ENCODE data around the gene MCHR2. TPM values are rescaled to one million over a fixed set of nuclear protein-coding genes. Genes with fewer than 3 reads are reported as not detected.

The MCHR2 gene
- total and polyA plus RNA-seq, 10 of the 15 experiments (the other 5 are each of a cell fraction or from before 2014, with no cell fraction given) = not detected

- TF ChIP-seq SKIL (IDR thresholded peaks at IDR 0.05; ENCODE audit: low read depth, poor library complexity, severe bottlenecking) = no peak
- TF ChIP-seq MYC (IDR thresholded peaks at IDR 0.05; ENCODE audit: insufficient read depth, insufficient read length, insufficient replicate concordance, low read length, severe bottlenecking) = no peak
These were observed 7.9 kb upstream of the MCHR2 start (continued) for GRCh38 chr6:100001915-100002388.

DNA sequence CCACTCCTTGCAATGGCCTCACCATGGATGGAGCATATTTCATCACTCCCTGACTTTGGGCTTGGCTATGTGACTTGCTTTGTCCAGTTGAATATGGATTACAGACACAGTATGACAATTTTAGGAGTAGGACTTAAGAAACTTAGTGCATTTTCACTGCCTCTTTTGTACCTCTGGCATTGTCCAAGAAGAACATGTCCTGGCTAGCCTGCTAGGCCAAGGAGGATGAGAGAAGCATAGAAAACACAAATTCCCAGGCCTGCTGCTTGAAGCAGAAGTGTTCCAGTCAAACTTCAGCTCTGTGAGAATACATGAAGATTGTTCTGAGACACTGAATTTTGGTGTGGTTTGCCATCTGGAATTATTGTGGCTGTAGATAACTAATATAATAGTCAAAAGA is 3.1 kb upstream of the MCHR2 start:
- Histone ChIP-seq H3K4me1 (ENCODE audit: control insufficient read depth, insufficient read depth, low read length) (no peaks in the 10 kb centered on the region), H3K79me2 (ENCODE audit: control insufficient read depth, insufficient read depth, low read length) (no peaks in the 10 kb centered on the region), H3K27me3 (replicated peaks in 1 of 2; ENCODE audit: control insufficient read depth in 2 of 2, insufficient read depth in 2 of 2, low read length in 1 of 2) (peaks cover 0 to 6% of the 10 kb centered on the region in 2 experiments; a peak in 1 of 4 replicates), H3K36me3 (ENCODE audit: control insufficient read depth in 2 of 2, insufficient read depth in 2 of 2, low read length in 1 of 2) (no peaks in the 10 kb centered on the region), H3K4me2 (ENCODE audit: control insufficient read depth, insufficient read depth) (no peak overlapping the region), H2AFZ (ENCODE audit: control insufficient read depth, low read depth, low read length) (no peak overlapping the region), H3K9ac (ENCODE audit: control insufficient read depth, insufficient read depth, low read length) (no peak overlapping the region), H3K4me3 (no peak overlapping the region), H3K27ac (ENCODE audit: control insufficient read depth, insufficient read depth) (no peak overlapping the region), H4K20me1 (ENCODE audit: control insufficient read depth, insufficient read depth) (no peaks in the 10 kb centered on the region), H3K9me3 (replicated peaks; ENCODE audit: control insufficient read depth, insufficient read depth, low read length) (no peaks in the 10 kb centered on the region)
- ATAC-seq = no peak
- intact Hi-C loops (cut with micrococcal nuclease; ENCODE audit: unreplicated experiment) = no loop called here
- ChIA-PET SMC1A (ENCODE audit: uncharacterized antibody, unreplicated experiment) (interaction anchor here (0.8 to 1.0 kb wide), 2 partner anchors 37 to 143 kb away, joined by 3 read pairs; no protein-coding TSS in a partner anchor), POLR2A (no interaction called here), RAD21 (ENCODE audit: unreplicated experiment) (no interaction called here), CTCF (no interaction called here)
- FAIRE-seq = no peak
- BruUV-seq (replicated peaks) = no TSS peak
- no peak for DNase-seq (ENCODE audit: low read depth, low spot score)
- in situ Hi-C loops (cut with MboI) = no loop called here
- no peak for TF ChIP-seq CHD1 (IDR thresholded peaks at IDR 0.05; ENCODE audit: low read depth, low read length)
- TF ChIP-seq E4F1 (IDR thresholded peaks at IDR 0.05; ENCODE audit: borderline replicate concordance, partially characterized antibody) = no peak
- no peak for TF ChIP-seq MAX (IDR thresholded peaks at IDR 0.05; ENCODE audit: low read depth, low read length)
